K562 (cell line): Measurements from ENCODE around the gene LPCAT3. TPM values are rescaled to one million over a fixed set of nuclear protein-coding genes. Genes with fewer than 3 reads are reported as not detected.

Experiments
- CAMTA2 ChIP-seq: fragments of 250-450 bp; sonication (Bioruptor Pico); conservative IDR thresholded peaks from 2 replicates; pipeline ENCODE4 v1.5.1; 2022
- HNRNPLL ChIP-seq: fragments of 200-400 bp; formaldehyde crosslinking; IDR thresholded peaks from 2 replicates; pipeline ENCODE4 v1.6.1; 2017; ENCODE audit warnings: low read length, low read depth, mild to moderate bottlenecking; ENCODE audit not compliant: poor library complexity, severe bottlenecking
- MCM3 ChIP-seq: fragments of 450-650 bp; IDR thresholded peaks from 2 replicates; pipeline ENCODE4 v1.6.1; 2016
- MTA1 ChIP-seq: fragments of 450-650 bp; IDR thresholded peaks from 2 replicates; pipeline ENCODE4 v1.6.1; 2017; ENCODE audit warnings: borderline replicate concordance
- NR2F6 ChIP-seq: fragments of 450-650 bp; formaldehyde crosslinking; IDR thresholded peaks from 2 replicates; pipeline ENCODE4 v1.4.0; 2020; ENCODE audit warnings: mild to moderate bottlenecking
- PCBP1 ChIP-seq: fragments of 200-400 bp; formaldehyde crosslinking; IDR thresholded peaks from 2 replicates; pipeline ENCODE4 v1.6.1; 2018; ENCODE audit warnings: mild to moderate bottlenecking, low read depth, low read length; ENCODE audit not compliant: poor library complexity, severe bottlenecking
- POLR3G ChIP-seq: IDR thresholded peaks from 2 replicates; pipeline ENCODE4 v1.6.1; 2011; ENCODE audit not compliant: insufficient read length, insufficient replicate concordance; ENCODE audit errors: extremely low read depth
- PRMT5 ChIP-seq: sonication (generic); formaldehyde crosslinking; IDR thresholded peaks from 2 replicates; pipeline ENCODE4 v1.5.0; 2020; ENCODE audit warnings: missing genetic modification reagents
- SRSF7 ChIP-seq: fragments of 200-400 bp; formaldehyde crosslinking; optimal IDR thresholded peaks from 2 replicates; pipeline ENCODE3; 2017; ENCODE audit warnings: mild to moderate bottlenecking, low read depth, low read length
- ZKSCAN1 ChIP-seq: fragments of 150-350 bp; IDR thresholded peaks from 2 replicates; pipeline ENCODE4 v1.6.1; 2016; ENCODE audit warnings: low read depth, low read length
- ZNF41 ChIP-seq: fragments of 250-450 bp; sonication (Bioruptor Pico); conservative IDR thresholded peaks from 2 replicates; pipeline ENCODE4 v1.4.0; 2020; ENCODE audit warnings: mild to moderate bottlenecking
- ZNF77 ChIP-seq: fragments of 250-450 bp; sonication (Bioruptor Pico); IDR thresholded peaks from 2 replicates; pipeline ENCODE4 v1.5.0; 2020
- polyA plus RNA-seq, 8 experiments: library from polyadenylated mRNA; depleted of rRNA in 4 of 8; stranded (reverse) in 5 of 8; unstranded in 3 of 8; fragments of >200 nt; fragmentation: Nextera tagmentation in 2 of 8; fragmentation: Illumina TruSeq in 1 of 8; extraction: Ambion mirVana in 2 of 8; extraction: Trizol in 1 of 8; gene quantifications; 2 replicates each; pipeline versions ENCODE4 v1.2.1 to v1.2.3, GENCODE V29; 2011 to 2014; ENCODE audit warnings: inconsistent platforms in 1 of 8, missing spikeins in 1 of 8
- total RNA-seq, 7 experiments: library from RNA; depleted of rRNA in 6 of 7; stranded (reverse); fragments of >200 nt in 6 of 7; fragmentation: Illumina TruSeq in 2 of 7; extraction: Trizol in 2 of 7; gene quantifications; 2 replicates each; pipeline versions ENCODE4 v1.2.1 to v1.2.3, GENCODE V29; 2011 to 2021; ENCODE audit warnings: low replicate concordance in 1 of 7
- TF ChIP-seq, protein P1 (sequence below): fragments of 450-650 bp; IDR thresholded peaks from 2 replicates; pipeline ENCODE4 v1.6.1; 2017; ENCODE audit warnings: mild to moderate bottlenecking, moderate library complexity
- TF ChIP-seq, protein P2 (sequence below), 2 experiments: fragments of 450-650 bp; conservative IDR thresholded peaks; 2 replicates each; pipeline ENCODE4 v1.6.1; 2017; ENCODE audit warnings: mild to moderate bottlenecking in 2 of 2, moderate library complexity in 2 of 2
- TF ChIP-seq, protein P3 (sequence below): fragments of 450-650 bp; IDR thresholded peaks from 2 replicates; pipeline ENCODE4 v1.6.1; 2017; ENCODE audit warnings: antibody characterized with exemption
- TF ChIP-seq, protein P4 (sequence below): IDR thresholded peaks from 2 replicates; pipeline ENCODE4 v1.6.1; 2014; ENCODE audit warnings: antibody characterized with exemption
- TF ChIP-seq, protein P5 (sequence below): fragments of 250-450 bp; sonication (Bioruptor Pico); IDR thresholded peaks from 2 replicates; pipeline ENCODE4 v1.4.0; 2020; ENCODE audit warnings: mild to moderate bottlenecking
- TF ChIP-seq, protein P6 (sequence below): fragments of 250-450 bp; sonication (Bioruptor Pico); IDR thresholded peaks from 2 replicates; pipeline ENCODE4 v1.5.0; 2021

Gene LPCAT3
- total and polyA plus RNA-seq, 9 of the 15 experiments (the other 6 are each of a cell fraction or from before 2014, with no cell fraction given) = 4.9 to 52.5 (median 25.3) TPM

DNA sequence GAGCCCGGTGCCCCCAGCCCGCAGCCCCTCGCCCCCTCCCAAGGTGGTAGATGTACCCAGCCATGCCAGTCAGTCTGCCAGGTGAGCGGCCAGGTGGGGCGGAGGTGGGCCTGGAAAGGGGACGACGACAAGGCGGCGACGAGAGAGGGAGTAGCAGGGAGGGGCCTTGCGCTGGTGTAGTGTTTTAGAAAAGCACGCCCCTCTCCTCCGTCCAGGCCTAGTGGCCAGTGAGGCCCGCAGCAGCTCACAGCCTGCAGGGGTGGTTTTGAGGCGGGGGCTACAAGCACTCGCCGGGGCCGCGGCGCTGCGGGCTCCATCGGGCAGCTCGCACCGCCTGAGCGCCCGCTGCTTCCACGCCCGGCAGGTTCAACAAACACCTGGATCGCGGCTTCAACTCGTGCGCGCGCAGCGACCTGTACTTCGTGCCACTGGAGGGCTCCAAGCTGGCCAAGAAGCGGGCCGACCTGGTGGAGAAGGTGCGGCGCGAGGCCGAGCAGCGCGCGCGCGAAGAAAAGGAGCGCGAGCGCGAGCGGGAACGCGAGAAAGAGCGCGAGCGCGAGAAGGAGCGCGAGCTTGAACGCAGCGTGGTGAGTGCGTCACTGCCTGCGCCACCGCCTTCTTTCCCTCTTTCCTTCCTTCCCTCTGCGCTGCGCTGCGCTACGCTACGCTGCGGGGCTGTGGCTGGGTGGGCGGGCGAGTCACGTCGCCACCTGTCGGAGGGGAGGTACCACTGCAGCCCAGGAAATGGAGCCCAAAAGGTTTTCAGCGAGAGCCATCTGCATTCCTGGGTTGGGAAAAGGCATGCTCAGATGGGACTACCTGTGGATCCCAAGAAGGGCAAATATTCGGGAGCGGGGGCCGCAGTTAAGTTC, 80.6 kb downstream of the LPCAT3 start (continued):
- TF ChIP-seq MTA1 (peak; percentile 96), ZNF41 (CRISPR knock-in tag) (no peak), MCM3 (no peak), CAMTA2 (CRISPR knock-in tag) (peak; percentile 88), POLR3G (no peak), HNRNPLL (peak; percentile 95), SRSF7 (no peak), NR2F6 (0 out of 2 replicates have a peak, but pooled peaks have one; percentile 19), ZKSCAN1 (0 out of 2 replicates have a peak, but pooled peaks have one; percentile 31), ZNF77 (no peak), PCBP1 (no peak), PRMT5 (CRISPR knock-in tag) (no peak)
- TF ChIP-seq, protein P1, sequence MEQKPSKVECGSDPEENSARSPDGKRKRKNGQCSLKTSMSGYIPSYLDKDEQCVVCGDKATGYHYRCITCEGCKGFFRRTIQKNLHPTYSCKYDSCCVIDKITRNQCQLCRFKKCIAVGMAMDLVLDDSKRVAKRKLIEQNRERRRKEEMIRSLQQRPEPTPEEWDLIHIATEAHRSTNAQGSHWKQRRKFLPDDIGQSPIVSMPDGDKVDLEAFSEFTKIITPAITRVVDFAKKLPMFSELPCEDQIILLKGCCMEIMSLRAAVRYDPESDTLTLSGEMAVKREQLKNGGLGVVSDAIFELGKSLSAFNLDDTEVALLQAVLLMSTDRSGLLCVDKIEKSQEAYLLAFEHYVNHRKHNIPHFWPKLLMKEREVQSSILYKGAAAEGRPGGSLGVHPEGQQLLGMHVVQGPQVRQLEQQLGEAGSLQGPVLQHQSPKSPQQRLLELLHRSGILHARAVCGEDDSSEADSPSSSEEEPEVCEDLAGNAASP = no peak
- TF ChIP-seq, protein P2, sequence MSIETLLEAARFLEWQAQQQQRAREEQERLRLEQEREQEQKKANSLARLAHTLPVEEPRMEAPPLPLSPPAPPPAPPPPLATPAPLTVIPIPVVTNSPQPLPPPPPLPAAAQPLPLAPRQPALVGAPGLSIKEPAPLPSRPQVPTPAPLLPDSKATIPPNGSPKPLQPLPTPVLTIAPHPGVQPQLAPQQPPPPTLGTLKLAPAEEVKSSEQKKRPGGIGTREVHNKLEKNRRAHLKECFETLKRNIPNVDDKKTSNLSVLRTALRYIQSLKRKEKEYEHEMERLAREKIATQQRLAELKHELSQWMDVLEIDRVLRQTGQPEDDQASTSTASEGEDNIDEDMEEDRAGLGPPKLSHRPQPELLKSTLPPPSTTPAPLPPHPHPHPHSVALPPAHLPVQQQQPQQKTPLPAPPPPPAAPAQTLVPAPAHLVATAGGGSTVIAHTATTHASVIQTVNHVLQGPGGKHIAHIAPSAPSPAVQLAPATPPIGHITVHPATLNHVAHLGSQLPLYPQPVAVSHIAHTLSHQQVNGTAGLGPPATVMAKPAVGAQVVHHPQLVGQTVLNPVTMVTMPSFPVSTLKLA (conservative IDR thresholded peaks at IDR 0.05) = peak; percentile 57 to 83; a peak in 3 of 4 replicates
- TF ChIP-seq, protein P3, sequence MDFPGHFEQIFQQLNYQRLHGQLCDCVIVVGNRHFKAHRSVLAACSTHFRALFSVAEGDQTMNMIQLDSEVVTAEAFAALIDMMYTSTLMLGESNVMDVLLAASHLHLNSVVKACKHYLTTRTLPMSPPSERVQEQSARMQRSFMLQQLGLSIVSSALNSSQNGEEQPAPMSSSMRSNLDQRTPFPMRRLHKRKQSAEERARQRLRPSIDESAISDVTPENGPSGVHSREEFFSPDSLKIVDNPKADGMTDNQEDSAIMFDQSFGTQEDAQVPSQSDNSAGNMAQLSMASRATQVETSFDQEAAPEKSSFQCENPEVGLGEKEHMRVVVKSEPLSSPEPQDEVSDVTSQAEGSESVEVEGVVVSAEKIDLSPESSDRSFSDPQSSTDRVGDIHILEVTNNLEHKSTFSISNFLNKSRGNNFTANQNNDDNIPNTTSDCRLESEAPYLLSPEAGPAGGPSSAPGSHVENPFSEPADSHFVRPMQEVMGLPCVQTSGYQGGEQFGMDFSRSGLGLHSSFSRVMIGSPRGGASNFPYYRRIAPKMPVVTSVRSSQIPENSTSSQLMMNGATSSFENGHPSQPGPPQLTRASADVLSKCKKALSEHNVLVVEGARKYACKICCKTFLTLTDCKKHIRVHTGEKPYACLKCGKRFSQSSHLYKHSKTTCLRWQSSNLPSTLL = no peak
- TF ChIP-seq, protein P4, sequence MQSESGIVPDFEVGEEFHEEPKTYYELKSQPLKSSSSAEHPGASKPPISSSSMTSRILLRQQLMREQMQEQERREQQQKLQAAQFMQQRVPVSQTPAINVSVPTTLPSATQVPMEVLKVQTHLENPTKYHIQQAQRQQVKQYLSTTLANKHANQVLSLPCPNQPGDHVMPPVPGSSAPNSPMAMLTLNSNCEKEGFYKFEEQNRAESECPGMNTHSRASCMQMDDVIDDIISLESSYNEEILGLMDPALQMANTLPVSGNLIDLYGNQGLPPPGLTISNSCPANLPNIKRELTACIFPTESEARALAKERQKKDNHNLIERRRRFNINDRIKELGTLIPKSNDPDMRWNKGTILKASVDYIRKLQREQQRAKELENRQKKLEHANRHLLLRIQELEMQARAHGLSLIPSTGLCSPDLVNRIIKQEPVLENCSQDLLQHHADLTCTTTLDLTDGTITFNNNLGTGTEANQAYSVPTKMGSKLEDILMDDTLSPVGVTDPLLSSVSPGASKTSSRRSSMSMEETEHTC = no peak
- TF ChIP-seq, protein P5, sequence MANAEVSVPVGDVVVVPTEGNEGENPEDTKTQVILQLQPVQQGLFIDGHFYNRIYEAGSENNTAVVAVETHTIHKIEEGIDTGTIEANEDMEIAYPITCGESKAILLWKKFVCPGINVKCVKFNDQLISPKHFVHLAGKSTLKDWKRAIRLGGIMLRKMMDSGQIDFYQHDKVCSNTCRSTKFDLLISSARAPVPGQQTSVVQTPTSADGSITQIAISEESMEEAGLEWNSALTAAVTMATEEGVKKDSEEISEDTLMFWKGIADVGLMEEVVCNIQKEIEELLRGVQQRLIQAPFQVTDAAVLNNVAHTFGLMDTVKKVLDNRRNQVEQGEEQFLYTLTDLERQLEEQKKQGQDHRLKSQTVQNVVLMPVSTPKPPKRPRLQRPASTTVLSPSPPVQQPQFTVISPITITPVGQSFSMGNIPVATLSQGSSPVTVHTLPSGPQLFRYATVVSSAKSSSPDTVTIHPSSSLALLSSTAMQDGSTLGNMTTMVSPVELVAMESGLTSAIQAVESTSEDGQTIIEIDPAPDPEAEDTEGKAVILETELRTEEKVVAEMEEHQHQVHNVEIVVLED (CRISPR knock-in tag) = peak; percentile 89
- TF ChIP-seq, protein P6, sequence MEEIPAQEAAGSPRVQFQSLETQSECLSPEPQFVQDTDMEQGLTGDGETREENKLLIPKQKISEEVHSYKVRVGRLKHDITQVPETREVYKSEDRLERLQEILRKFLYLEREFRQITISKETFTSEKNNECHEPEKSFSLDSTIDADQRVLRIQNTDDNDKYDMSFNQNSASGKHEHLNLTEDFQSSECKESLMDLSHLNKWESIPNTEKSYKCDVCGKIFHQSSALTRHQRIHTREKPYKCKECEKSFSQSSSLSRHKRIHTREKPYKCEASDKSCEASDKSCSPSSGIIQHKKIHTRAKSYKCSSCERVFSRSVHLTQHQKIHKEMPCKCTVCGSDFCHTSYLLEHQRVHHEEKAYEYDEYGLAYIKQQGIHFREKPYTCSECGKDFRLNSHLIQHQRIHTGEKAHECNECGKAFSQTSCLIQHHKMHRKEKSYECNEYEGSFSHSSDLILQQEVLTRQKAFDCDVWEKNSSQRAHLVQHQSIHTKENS (CRISPR knock-in tag) = no peak
